ENCODE data around the gene C1QTNF7. TPM values are rescaled to one million over a fixed set of nuclear protein-coding genes. Genes with fewer than 3 reads are reported as not detected.
A peak's percentile ranks its signal among the peaks of the same experiment; 100 is the strongest.

Gene C1QTNF7, protein sequence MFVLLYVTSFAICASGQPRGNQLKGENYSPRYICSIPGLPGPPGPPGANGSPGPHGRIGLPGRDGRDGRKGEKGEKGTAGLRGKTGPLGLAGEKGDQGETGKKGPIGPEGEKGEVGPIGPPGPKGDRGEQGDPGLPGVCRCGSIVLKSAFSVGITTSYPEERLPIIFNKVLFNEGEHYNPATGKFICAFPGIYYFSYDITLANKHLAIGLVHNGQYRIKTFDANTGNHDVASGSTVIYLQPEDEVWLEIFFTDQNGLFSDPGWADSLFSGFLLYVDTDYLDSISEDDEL
- total RNA-seq (2022) (not detected in 2 replicates), Bru-seq, nascent RNA (percentile 1 among the genes with signal in this experiment), BruChase-seq, experiment 1, labeled RNA remaining after a 6-hour chase (not detected), BruChase-seq, experiment 2, labeled RNA remaining after a 2-hour chase (percentile 1 among the genes with signal in this experiment)
- long read RNA-seq: 0 reads

DNA sequence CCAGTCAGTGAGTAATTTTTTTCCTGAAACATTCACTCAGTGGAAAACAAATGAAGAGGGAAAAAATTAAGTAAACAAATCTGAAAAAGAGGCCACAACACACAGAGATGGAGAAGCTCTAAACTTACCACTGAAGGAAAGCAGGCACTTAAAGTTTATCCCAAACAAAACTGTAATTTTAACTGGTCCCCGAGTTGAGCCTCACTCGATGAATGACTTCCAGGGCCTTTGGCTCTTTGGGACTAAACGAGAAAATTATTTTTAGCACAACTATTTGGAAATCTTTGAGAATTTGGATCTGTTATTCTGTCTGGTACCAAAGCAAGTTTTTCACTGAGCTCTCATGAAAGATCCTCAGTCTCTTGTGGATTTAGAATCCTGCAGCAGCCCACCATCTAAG, at the start of gene C1QTNF7:
Gene C1QTNF7 (plus strand): TSS at position 333 of the 400 bp plus-strand sequence. CDS start 7,711 bp downstream, outside the sequence.
- POLR2A ChIA-PET: interaction anchor here (0.7 to 1.1 kb wide), 2 partner anchors 110 to 155 kb away, joined by 3 read pairs; no protein-coding TSS in a partner anchor
- Mint-ChIP-seq H3K27me3 (ENCODE audit: insufficient read depth, unreplicated experiment) (no peaks in the 10 kb centered on the region), H3K9me3 (ENCODE audit: unreplicated experiment) (peaks cover 8% of the 10 kb centered on the region), H3K4me3 (ENCODE audit: unreplicated experiment) (no peak within 1 kb of the TSS), H3K27ac (ENCODE audit: low read depth, unreplicated experiment) (no peak within 1 kb of the TSS), H3K4me1 (ENCODE audit: insufficient read depth, unreplicated experiment) (peaks cover 27% of the 10 kb centered on the region), H3K36me3 (ENCODE audit: insufficient read depth, unreplicated experiment) (no peaks in the 10 kb centered on the region)
- TF ChIP-seq, protein P1, sequence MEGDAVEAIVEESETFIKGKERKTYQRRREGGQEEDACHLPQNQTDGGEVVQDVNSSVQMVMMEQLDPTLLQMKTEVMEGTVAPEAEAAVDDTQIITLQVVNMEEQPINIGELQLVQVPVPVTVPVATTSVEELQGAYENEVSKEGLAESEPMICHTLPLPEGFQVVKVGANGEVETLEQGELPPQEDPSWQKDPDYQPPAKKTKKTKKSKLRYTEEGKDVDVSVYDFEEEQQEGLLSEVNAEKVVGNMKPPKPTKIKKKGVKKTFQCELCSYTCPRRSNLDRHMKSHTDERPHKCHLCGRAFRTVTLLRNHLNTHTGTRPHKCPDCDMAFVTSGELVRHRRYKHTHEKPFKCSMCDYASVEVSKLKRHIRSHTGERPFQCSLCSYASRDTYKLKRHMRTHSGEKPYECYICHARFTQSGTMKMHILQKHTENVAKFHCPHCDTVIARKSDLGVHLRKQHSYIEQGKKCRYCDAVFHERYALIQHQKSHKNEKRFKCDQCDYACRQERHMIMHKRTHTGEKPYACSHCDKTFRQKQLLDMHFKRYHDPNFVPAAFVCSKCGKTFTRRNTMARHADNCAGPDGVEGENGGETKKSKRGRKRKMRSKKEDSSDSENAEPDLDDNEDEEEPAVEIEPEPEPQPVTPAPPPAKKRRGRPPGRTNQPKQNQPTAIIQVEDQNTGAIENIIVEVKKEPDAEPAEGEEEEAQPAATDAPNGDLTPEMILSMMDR (IDR thresholded peaks at IDR 0.05; ENCODE audit: unreplicated experiment): no peak
- no TSS peak for BruUV-seq (replicated peaks)
- DNase-seq (ENCODE audit: unreplicated experiment): no peak
- CTCF ChIA-PET: interaction anchor here (0.6 to 1.1 kb wide), 5 partner anchors 14 to 52 kb away, joined by 3 to 4 read pairs (median 3); no protein-coding TSS in a partner anchor
- intact Hi-C loops (cut with micrococcal nuclease): no loop called here

DNA sequence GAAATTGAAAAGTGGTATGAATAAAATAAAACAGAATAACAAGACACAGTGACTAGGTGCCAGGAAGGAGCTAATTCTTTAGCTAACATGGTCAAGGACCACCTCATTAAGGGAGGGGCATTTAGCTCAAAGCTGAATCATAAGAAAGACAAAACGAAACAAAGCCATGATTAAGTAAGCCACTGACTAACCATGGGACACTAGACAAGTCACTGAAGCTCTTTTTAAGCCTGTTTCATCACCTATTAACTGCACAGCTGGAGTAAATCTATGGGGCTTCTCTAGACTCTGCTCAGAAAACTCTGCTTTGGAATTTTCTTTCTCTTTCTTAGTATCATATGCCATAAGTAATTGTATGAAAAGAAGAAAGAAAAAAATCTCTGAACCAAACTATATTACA, 49.8 kb upstream of the C1QTNF7 start:
- POLR2A ChIA-PET: interaction anchor here (0.6 to 1.3 kb wide), 6 partner anchors 11 to 26 kb away, joined by 3 to 5 read pairs (median 4); no protein-coding TSS in a partner anchor
- intact Hi-C loops (cut with micrococcal nuclease): no loop called here

DNA sequence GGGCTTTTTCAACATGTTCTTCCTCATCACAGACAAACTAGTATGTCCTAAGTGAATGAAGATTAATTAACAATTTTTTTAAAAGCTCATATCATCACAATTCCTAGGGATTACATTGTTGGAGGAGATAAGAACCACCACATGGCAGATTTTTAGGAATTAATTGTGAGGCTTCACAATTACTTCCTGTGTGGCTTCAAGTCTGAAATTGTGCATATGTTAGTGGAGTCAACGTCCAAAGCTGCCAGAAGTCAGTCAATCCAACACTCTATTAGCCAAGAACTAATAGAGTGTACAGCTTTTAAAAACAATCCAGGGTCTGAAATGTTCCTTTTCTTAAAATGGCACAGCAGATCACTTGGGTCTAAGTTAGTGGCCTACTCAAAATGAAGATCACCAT, 49.3 kb upstream of the C1QTNF7 start:
- Mint-ChIP-seq H3K9me3 (ENCODE audit: unreplicated experiment) (no peaks in the 10 kb centered on the region), H3K27ac (ENCODE audit: low read depth, unreplicated experiment) (no peak overlapping the region), H3K27me3 (ENCODE audit: insufficient read depth, unreplicated experiment) (no peaks in the 10 kb centered on the region), H3K4me3 (ENCODE audit: unreplicated experiment) (no peak overlapping the region), H3K4me1 (ENCODE audit: insufficient read depth, unreplicated experiment) (peaks cover 24% of the 10 kb centered on the region), H3K36me3 (ENCODE audit: insufficient read depth, unreplicated experiment) (no peaks in the 10 kb centered on the region)
- ChIA-PET CTCF (interaction anchor here (0.5 to 2.0 kb wide), 5 partner anchors 18 to 629 kb away, joined by 4 to 9 read pairs (median 4); no protein-coding TSS in a partner anchor), POLR2A (interaction anchor here (0.7 to 1.3 kb wide), 4 partner anchors 12 to 23 kb away, joined by 3 to 5 read pairs (median 4); no protein-coding TSS in a partner anchor)
- intact Hi-C loops (cut with micrococcal nuclease): no loop called here
- no peak for DNase-seq (ENCODE audit: unreplicated experiment)
- TF ChIP-seq, protein P1 (IDR thresholded peaks at IDR 0.05; ENCODE audit: unreplicated experiment): no peak
- BruUV-seq (replicated peaks): no TSS peak

More for the DNA sequence above, 49.8 kb upstream of the C1QTNF7 start:
- no peaks in the 10 kb centered on the region for H3K9me3 Mint-ChIP-seq (ENCODE audit: unreplicated experiment)
- CTCF ChIA-PET: interaction anchor here (0.5 to 2.0 kb wide), 6 partner anchors 18 to 628 kb away, joined by 3 to 9 read pairs (median 4); no protein-coding TSS in a partner anchor
- no peaks in the 10 kb centered on the region for H3K36me3 Mint-ChIP-seq (ENCODE audit: insufficient read depth, unreplicated experiment)
- no peak for DNase-seq (ENCODE audit: unreplicated experiment)
- no peak overlapping the region for H3K4me3 Mint-ChIP-seq (ENCODE audit: unreplicated experiment)
- BruUV-seq (replicated peaks): no TSS peak
- H3K27ac Mint-ChIP-seq (ENCODE audit: low read depth, unreplicated experiment): no peak overlapping the region
- no peaks in the 10 kb centered on the region for H3K27me3 Mint-ChIP-seq (ENCODE audit: insufficient read depth, unreplicated experiment)
- H3K4me1 Mint-ChIP-seq (ENCODE audit: insufficient read depth, unreplicated experiment): peaks cover 24% of the 10 kb centered on the region
- TF ChIP-seq, protein P1 (IDR thresholded peaks at IDR 0.05; ENCODE audit: unreplicated experiment): no peak

DNA sequence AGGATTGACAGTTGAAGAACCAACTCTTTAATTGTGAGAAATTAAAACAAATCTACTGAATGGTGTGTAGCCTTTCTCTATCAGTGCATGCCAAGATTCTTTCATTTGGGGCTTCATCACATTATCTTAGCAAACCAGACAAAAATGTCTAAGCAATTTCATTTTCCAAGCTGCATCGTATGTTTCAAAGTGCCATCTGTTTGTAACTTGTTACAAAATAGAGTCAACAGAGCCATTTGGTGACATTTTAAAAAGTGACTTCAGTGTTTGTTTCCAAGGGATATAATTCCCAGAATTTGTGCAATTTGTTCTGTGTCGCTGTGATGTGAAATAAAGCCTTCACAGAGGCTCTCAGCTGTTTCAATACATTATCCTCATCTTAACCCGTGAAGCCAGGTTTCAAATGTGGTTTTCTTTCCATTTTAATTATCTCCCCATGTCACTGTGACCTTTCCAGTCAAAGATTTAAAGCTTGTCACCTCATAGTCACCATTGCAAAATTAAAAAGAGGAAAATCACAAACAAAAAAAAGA, 46.0 kb upstream of the C1QTNF7 start:
- no peak for DNase-seq (ENCODE audit: unreplicated experiment)
- no peaks in the 10 kb centered on the region for H3K9me3 Mint-ChIP-seq (ENCODE audit: unreplicated experiment)
- H3K27me3 Mint-ChIP-seq (ENCODE audit: insufficient read depth, unreplicated experiment): no peaks in the 10 kb centered on the region
- no peak overlapping the region for H3K4me3 Mint-ChIP-seq (ENCODE audit: unreplicated experiment)
- ChIA-PET POLR2A (no interaction called here), CTCF (interaction anchor here (0.6 to 1.1 kb wide), 2 partner anchors 144 to 243 kb away, joined by 3 read pairs; no protein-coding TSS in a partner anchor)
- no TSS peak for BruUV-seq (replicated peaks)
- intact Hi-C loops (cut with micrococcal nuclease): no loop called here
- peaks cover 10% of the 10 kb centered on the region for H3K4me1 Mint-ChIP-seq (ENCODE audit: insufficient read depth, unreplicated experiment)
- H3K36me3 Mint-ChIP-seq (ENCODE audit: insufficient read depth, unreplicated experiment): no peaks in the 10 kb centered on the region
- no peak overlapping the region for H3K27ac Mint-ChIP-seq (ENCODE audit: low read depth, unreplicated experiment)
- TF ChIP-seq, protein P1 (IDR thresholded peaks at IDR 0.05; ENCODE audit: unreplicated experiment): no peak

Measured in MCF 10A (cell line).